ENCODE measurements around the gene UBAP1.

UBAP1 gene

DNA sequence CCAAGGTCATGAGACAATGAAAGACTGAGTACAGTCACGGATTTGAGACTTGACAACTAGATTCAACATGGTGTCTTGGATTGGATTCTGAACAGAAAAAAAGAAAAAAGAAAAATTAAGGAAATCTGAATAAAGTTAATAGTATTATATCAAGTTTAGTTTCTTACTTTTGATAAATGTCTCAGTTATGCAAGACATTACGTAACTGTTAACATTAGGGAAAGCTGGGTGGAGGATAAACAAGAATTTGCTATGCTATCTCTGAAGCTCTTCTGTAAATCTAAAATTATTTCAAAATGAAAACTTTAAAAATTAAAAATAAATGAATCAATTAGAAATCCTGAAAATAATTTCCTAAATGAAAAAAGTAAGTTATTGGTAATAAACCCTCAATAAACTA is 38.0 kb upstream of the UBAP1 start:
- TF ChIP-seq FOXM1 (IDR thresholded peaks at IDR 0.05; ENCODE audit: borderline replicate concordance, low read depth) (no peak), TEAD4 (IDR thresholded peaks at IDR 0.05) (no peak)
- TF ChIP-seq, protein P1, sequence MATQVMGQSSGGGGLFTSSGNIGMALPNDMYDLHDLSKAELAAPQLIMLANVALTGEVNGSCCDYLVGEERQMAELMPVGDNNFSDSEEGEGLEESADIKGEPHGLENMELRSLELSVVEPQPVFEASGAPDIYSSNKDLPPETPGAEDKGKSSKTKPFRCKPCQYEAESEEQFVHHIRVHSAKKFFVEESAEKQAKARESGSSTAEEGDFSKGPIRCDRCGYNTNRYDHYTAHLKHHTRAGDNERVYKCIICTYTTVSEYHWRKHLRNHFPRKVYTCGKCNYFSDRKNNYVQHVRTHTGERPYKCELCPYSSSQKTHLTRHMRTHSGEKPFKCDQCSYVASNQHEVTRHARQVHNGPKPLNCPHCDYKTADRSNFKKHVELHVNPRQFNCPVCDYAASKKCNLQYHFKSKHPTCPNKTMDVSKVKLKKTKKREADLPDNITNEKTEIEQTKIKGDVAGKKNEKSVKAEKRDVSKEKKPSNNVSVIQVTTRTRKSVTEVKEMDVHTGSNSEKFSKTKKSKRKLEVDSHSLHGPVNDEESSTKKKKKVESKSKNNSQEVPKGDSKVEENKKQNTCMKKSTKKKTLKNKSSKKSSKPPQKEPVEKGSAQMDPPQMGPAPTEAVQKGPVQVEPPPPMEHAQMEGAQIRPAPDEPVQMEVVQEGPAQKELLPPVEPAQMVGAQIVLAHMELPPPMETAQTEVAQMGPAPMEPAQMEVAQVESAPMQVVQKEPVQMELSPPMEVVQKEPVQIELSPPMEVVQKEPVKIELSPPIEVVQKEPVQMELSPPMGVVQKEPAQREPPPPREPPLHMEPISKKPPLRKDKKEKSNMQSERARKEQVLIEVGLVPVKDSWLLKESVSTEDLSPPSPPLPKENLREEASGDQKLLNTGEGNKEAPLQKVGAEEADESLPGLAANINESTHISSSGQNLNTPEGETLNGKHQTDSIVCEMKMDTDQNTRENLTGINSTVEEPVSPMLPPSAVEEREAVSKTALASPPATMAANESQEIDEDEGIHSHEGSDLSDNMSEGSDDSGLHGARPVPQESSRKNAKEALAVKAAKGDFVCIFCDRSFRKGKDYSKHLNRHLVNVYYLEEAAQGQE (IDR thresholded peaks at IDR 0.05; ENCODE audit: low read depth): no peak

DNA sequence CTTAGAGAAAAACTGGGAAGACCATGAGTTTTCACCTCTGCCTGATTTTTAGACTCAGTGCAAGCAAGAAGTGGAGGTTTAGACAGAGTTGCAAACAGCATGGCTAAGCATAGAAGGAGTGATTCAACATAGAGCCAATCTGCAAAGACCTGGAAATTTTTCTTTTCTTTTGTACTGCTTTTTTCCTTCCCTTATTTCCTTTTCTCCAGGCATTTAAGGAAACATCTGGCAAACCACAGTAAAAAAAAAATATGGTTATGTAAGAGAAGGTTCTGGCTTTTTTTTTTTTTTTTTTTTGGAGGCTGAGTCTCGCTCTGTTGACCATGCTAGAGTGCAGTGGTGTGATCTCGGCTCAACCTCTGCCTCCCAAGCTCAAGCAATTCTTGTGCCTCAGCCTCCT is 35.7 kb upstream of the UBAP1 start:
- TF ChIP-seq TCF12 (IDR thresholded peaks at IDR 0.05; ENCODE audit: low read depth): no peak
- TF ChIP-seq, protein P2, sequence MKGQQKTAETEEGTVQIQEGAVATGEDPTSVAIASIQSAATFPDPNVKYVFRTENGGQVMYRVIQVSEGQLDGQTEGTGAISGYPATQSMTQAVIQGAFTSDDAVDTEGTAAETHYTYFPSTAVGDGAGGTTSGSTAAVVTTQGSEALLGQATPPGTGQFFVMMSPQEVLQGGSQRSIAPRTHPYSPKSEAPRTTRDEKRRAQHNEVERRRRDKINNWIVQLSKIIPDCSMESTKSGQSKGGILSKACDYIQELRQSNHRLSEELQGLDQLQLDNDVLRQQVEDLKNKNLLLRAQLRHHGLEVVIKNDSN (IDR thresholded peaks at IDR 0.05): no peak
- no peak for TF ChIP-seq ZBTB7A (IDR thresholded peaks at IDR 0.05; ENCODE audit: low read depth)
- TF ChIP-seq YY1 (IDR thresholded peaks at IDR 0.05; ENCODE audit: low read depth): no peak

DNA sequence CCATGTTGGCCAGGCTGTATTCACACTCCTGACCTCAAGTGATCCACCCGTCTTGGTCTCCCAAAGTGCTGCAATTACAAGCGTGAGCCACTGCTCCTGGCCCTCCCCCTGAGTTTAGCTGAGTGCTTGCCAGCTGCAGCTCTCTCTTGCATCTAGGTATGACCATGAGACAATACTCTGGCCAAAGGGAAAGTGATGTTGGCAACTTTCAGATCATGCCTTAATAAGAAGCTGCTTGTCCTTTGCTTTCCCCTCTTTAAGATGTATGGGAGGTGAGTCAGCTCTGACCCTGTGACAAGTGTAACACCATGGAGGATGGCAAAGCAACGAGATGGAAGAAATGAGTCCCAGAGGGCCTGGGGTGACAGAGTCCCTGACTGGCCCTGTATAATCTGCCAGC is 33.7 kb upstream of the UBAP1 start:
- TF ChIP-seq, protein P3, sequence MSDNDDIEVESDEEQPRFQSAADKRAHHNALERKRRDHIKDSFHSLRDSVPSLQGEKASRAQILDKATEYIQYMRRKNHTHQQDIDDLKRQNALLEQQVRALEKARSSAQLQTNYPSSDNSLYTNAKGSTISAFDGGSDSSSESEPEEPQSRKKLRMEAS (IDR thresholded peaks at IDR 0.05): no peak
- no peak for TF ChIP-seq ZBTB7A (IDR thresholded peaks at IDR 0.05; ENCODE audit: low read depth)
- no peak for TF ChIP-seq NFIC (IDR thresholded peaks at IDR 0.05)
- TF ChIP-seq, protein P1 (IDR thresholded peaks at IDR 0.05; ENCODE audit: low read depth): no peak
- no peak for TF ChIP-seq RAD21 (IDR thresholded peaks at IDR 0.05; ENCODE audit: low read depth)
- no peak for TF ChIP-seq TEAD4 (IDR thresholded peaks at IDR 0.05)
- no peak for TF ChIP-seq YY1 (IDR thresholded peaks at IDR 0.05; ENCODE audit: low read depth)
- TF ChIP-seq TAF1 (IDR thresholded peaks at IDR 0.05; ENCODE audit: low read depth): no peak
- no peak for TF ChIP-seq CREB1 (IDR thresholded peaks at IDR 0.05; ENCODE audit: low read depth)
- TF ChIP-seq EGR1 (IDR thresholded peaks at IDR 0.05): no peak
- TF ChIP-seq EP300 (IDR thresholded peaks at IDR 0.05; ENCODE audit: borderline replicate concordance): no peak
- TF ChIP-seq FOXM1 (IDR thresholded peaks at IDR 0.05; ENCODE audit: borderline replicate concordance, low read depth): no peak

DNA sequence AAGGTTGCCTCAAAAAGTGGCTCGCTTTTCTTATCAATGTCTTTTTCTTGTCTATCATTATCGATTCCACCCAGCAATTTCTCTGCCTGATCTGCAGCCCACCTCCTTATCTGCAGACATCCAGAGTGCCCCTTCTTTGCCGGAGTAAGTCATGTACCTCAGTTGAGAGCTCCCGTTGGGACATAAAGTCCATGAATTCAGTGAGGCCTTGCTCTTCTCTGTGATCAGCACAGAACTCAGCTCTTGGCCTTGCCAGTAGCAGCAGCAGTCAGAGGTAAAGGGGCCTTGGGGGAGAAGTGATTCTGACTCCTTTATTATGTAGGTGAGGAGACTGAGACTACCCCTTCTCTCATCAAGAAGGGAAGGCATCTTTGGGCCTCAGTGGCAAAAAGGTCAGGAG is 27.4 kb upstream of the UBAP1 start:
- no peak for TF ChIP-seq NFIC (IDR thresholded peaks at IDR 0.05)
- TF ChIP-seq EP300 (IDR thresholded peaks at IDR 0.05; ENCODE audit: borderline replicate concordance): no peak
- no peak for TF ChIP-seq CREB1 (IDR thresholded peaks at IDR 0.05; ENCODE audit: low read depth)
- no peak for TF ChIP-seq EGR1 (IDR thresholded peaks at IDR 0.05)

DNA sequence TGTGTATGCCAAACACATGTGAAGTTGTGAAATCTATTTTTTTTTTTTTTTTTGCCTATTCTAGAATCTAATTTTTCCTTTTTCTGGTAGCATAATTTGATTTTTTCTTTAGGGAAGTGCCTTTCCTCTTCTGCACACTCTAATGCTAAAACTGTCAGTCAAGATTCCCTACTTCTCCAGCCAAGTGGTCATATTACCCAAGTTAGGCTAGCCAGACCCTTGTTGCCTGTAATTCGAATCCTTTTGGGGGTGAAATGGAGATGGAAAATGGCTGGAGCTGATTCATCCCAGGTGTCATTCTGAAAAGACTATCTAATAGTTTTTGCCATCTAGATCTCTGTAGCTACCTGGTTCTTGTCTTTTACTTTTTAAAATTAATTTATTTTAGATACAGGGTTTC is 24.8 kb upstream of the UBAP1 start:
- TF ChIP-seq TAF1 (IDR thresholded peaks at IDR 0.05; ENCODE audit: low read depth) (no peak), EGR1 (IDR thresholded peaks at IDR 0.05) (no peak), YY1 (IDR thresholded peaks at IDR 0.05; ENCODE audit: low read depth) (no peak), NFIC (IDR thresholded peaks at IDR 0.05) (no peak), CEBPB (IDR thresholded peaks at IDR 0.05) (no peak), ZBTB7A (IDR thresholded peaks at IDR 0.05; ENCODE audit: low read depth) (no peak), RAD21 (IDR thresholded peaks at IDR 0.05; ENCODE audit: low read depth) (no peak), EP300 (IDR thresholded peaks at IDR 0.05; ENCODE audit: borderline replicate concordance) (no peak), TEAD4 (IDR thresholded peaks at IDR 0.05) (no peak), TCF12 (IDR thresholded peaks at IDR 0.05; ENCODE audit: low read depth) (no peak), CREB1 (IDR thresholded peaks at IDR 0.05; ENCODE audit: low read depth) (no peak)

DNA sequence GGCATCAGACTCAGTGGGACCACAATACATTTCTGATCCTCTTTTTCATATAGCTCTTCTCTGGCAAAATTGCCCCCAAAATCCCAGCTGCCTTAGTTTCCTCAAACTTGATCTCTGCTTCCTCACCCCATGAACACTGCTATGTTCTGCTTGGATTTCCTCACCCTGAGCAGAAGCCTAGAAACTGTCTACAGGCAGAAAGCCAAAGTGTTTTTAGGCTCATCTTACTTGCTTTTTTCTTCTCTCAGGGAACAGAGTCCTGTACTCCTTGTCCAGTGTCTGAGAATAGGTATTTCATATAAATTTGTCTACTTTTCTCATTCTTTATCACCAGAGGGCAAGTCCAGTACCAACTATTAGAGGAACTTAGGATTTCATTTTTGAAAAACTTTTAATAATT is 21.5 kb upstream of the UBAP1 start:
- TF ChIP-seq EP300 (IDR thresholded peaks at IDR 0.05; ENCODE audit: borderline replicate concordance): no peak
- TF ChIP-seq, protein P1 (IDR thresholded peaks at IDR 0.05; ENCODE audit: low read depth): no peak
- no peak for TF ChIP-seq CREB1 (IDR thresholded peaks at IDR 0.05; ENCODE audit: low read depth)
- TF ChIP-seq YY1 (IDR thresholded peaks at IDR 0.05; ENCODE audit: low read depth): no peak
- TF ChIP-seq FOXM1 (IDR thresholded peaks at IDR 0.05; ENCODE audit: borderline replicate concordance, low read depth): no peak
- TF ChIP-seq, protein P2 (IDR thresholded peaks at IDR 0.05): no peak
- TF ChIP-seq TEAD4 (IDR thresholded peaks at IDR 0.05): no peak
- TF ChIP-seq RAD21 (IDR thresholded peaks at IDR 0.05; ENCODE audit: low read depth): no peak
- no peak for TF ChIP-seq TCF12 (IDR thresholded peaks at IDR 0.05; ENCODE audit: low read depth)
- TF ChIP-seq TAF1 (IDR thresholded peaks at IDR 0.05; ENCODE audit: low read depth): no peak
- TF ChIP-seq NFIC (IDR thresholded peaks at IDR 0.05): no peak
- no peak for TF ChIP-seq ZBTB7A (IDR thresholded peaks at IDR 0.05; ENCODE audit: low read depth)
- TF ChIP-seq, protein P3 (IDR thresholded peaks at IDR 0.05): no peak
- no peak for TF ChIP-seq CEBPB (IDR thresholded peaks at IDR 0.05)
- no peak for TF ChIP-seq EGR1 (IDR thresholded peaks at IDR 0.05)

Data from Ishikawa (cell line).